Gastrocnemius medialis (tissue), 4 donors: ENCODE data around the gene HOMER2. TPM values are rescaled to one million over a fixed set of nuclear protein-coding genes. Genes with fewer than 3 reads are reported as not detected.
"Not testable (repeated sequence)": the region's sequence is repeated elsewhere in the genome, so short reads cannot be mapped to it uniquely, and the experiment has no call there.

Source experiments
- ATAC-seq, 2 donors: fragments of 150-250 bp; one replicate each; pipeline ENCODE4 v1.9.1; 2016
- DNase-seq, 2 donors: peaks; one replicate each; pipeline ENCODE4 v3.0.0-alpha.2; 2019
- H3K27ac ChIP-seq, 4 donors: fragments of 200-600 bp; sonication (generic); 1 replicate in 1 of 4; 2 replicates in 3 of 4; pipeline ENCODE4 v1.5.1; 2016 to 2018; ENCODE audit warnings: mild to moderate bottlenecking in 2 of 4, moderate library complexity in 1 of 4
- H3K27me3 ChIP-seq, 3 donors: fragments of 200-600 bp; sonication (generic) in 2 of 3; 1 replicate in 1 of 3; 2 replicates in 2 of 3; pipeline versions ENCODE4 v1.5.1 to v1.6.0; 2016 to 2019; ENCODE audit warnings: mild to moderate bottlenecking in 1 of 3, moderate library complexity in 1 of 3
- H3K36me3 ChIP-seq, 2 donors: fragments of 200-600 bp; sonication (generic) in 1 of 2; one replicate each; pipeline ENCODE4 v1.5.1; 2017 to 2018
- H3K4me1 ChIP-seq, 2 donors: fragments of 200-600 bp; sonication (generic) in 1 of 2; one replicate each; pipeline ENCODE4 v1.5.1; 2016 to 2017; ENCODE audit warnings: mild to moderate bottlenecking in 2 of 2
- H3K4me3 ChIP-seq, 4 donors: fragments of 200-600 bp; sonication (generic) in 3 of 4; 1 replicate in 1 of 4; 2 replicates in 3 of 4; pipeline ENCODE4 v1.5.1; 2016 to 2019; ENCODE audit warnings: mild to moderate bottlenecking in 2 of 4
- H3K9me3 ChIP-seq, 3 donors: fragments of 200-600 bp; sonication (generic) in 2 of 3; 1 replicate in 1 of 3; 2 replicates in 2 of 3; pipeline ENCODE4 v1.5.1; 2016 to 2019
- CTCF ChIP-seq, 5 experiments: fragments of 450-650 bp in 3 of 5; fragments of 200-600 bp in 2 of 5; sonication (generic) in 2 of 5; IDR thresholded peaks in 4 of 5; conservative IDR thresholded peaks in 1 of 5; 1 replicate in 4 of 5; 2 replicates in 1 of 5; pipeline ENCODE4 v1.5.1; 2016 to 2019; ENCODE audit warnings: antibody characterized with exemption in 5 of 5, mild to moderate bottlenecking in 3 of 5, moderate library complexity in 3 of 5
- POLR2A ChIP-seq, 2 donors: fragments of 450-650 bp; IDR thresholded peaks; one replicate each; pipeline ENCODE4 v1.6.1; 2017; ENCODE audit warnings: antibody characterized with exemption in 2 of 2, mild to moderate bottlenecking in 2 of 2, moderate library complexity in 2 of 2
- in situ Hi-C, 4 donors: fragments of 200-750 bp; cut with MboI; loops; one replicate each; pipeline versions ENCODE4 v1.15.0 to v1.8.0; 2017; ENCODE audit warnings: low sequenced_read_pairs in 4 of 4
- intact Hi-C: fragments of 100-400 bp; cut with DNase I; formaldehyde crosslinking; loops from one replicate; pipeline ENCODE4 v1.15.1; 2023; ENCODE audit warnings: low total_unique reads
- total RNA-seq, 4 donors: library from RNA; depleted of rRNA; stranded (reverse); fragments of >200 nt; gene quantifications; one replicate each; pipeline versions ENCODE4 v1.1.0 to v1.2.3, GENCODE V29; 2016

Gene HOMER2
- total RNA-seq, 4 donors from 2014 or later: 51.6 to 132 (median 94.5) TPM

- no peak overlapping the region for H3K4me3 ChIP-seq
- in situ Hi-C loops (no loop called here), intact Hi-C loops (no loop called here)
- DNase-seq (no peak), ATAC-seq (no peak)
- TF ChIP-seq CTCF (IDR thresholded peaks at IDR 0.05 in 4 of 5, conservative IDR thresholded peaks at IDR 0.05 in 1 of 5): no peak
- no peak for TF ChIP-seq POLR2A (IDR thresholded peaks at IDR 0.05)
- H3K4me1 ChIP-seq: peaks cover 6 to 34% of the 10 kb centered on the region in 2 donors
- no peak overlapping the region for H3K27ac ChIP-seq
- H3K36me3 ChIP-seq: peaks cover 0 to 7% of the 10 kb centered on the region in 2 donors
- no peaks in the 10 kb centered on the region for H3K9me3 ChIP-seq
- no peaks in the 10 kb centered on the region for H3K27me3 ChIP-seq
Measured at GRCh38 chr15:82870727-82871320, 81.7 kb downstream of the HOMER2 start.

- H3K9me3 ChIP-seq, H3K36me3 ChIP-seq, H3K27me3 ChIP-seq, intact Hi-C loops, ATAC-seq, H3K4me1 ChIP-seq, H3K27ac ChIP-seq, DNase-seq, H3K4me3 ChIP-seq: not testable (repeated sequence)
- in situ Hi-C loops: loop anchor here in 1 of 4 donors (10.0 kb wide), 1 partner anchor 109 kb away; no protein-coding TSS in a partner anchor
Measured at GRCh38 chr15:82865981-82866380, 86.5 kb downstream of the HOMER2 start.

- intact Hi-C loops, H3K36me3 ChIP-seq, DNase-seq, H3K4me1 ChIP-seq, H3K9me3 ChIP-seq, H3K27me3 ChIP-seq, H3K27ac ChIP-seq, H3K4me3 ChIP-seq, ATAC-seq: not testable (repeated sequence)
- in situ Hi-C loops: loop anchor here in 1 of 4 donors (10.0 kb wide), 1 partner anchor 109 kb away; no protein-coding TSS in a partner anchor
Measured at GRCh38 chr15:82865581-82865980, 86.9 kb downstream of the HOMER2 start.

- DNase-seq: no peak
- Histone ChIP-seq H3K4me3 (no peak overlapping the region), H3K4me1 (peaks cover 0 to under 1% of the 10 kb centered on the region in 2 donors), H3K27me3 (no peaks in the 10 kb centered on the region), H3K27ac (no peak overlapping the region), H3K9me3 (no peaks in the 10 kb centered on the region), H3K36me3 (no peaks in the 10 kb centered on the region)
- in situ Hi-C loops (loop anchor here in 1 of 4 donors (10.0 kb wide), 1 partner anchor 110 kb away; no protein-coding TSS in a partner anchor), intact Hi-C loops (no loop called here)
- TF ChIP-seq CTCF (IDR thresholded peaks at IDR 0.05 in 4 of 5, conservative IDR thresholded peaks at IDR 0.05 in 1 of 5) (no peak), POLR2A (IDR thresholded peaks at IDR 0.05) (no peak)
- ATAC-seq: no peak
Measured at GRCh38 chr15:82864967-82865366, 87.6 kb downstream of the HOMER2 start.

- no peaks in the 10 kb centered on the region for H3K36me3 ChIP-seq
- DNase-seq (no peak), ATAC-seq (no peak)
- no peaks in the 10 kb centered on the region for H3K27me3 ChIP-seq
- in situ Hi-C loops (loop anchor here in 1 of 4 donors (10.0 kb wide), 1 partner anchor 112 kb away; no protein-coding TSS in a partner anchor), intact Hi-C loops (no loop called here)
- H3K4me3 ChIP-seq: no peak overlapping the region
- no peaks in the 10 kb centered on the region for H3K4me1 ChIP-seq
- no peak overlapping the region for H3K27ac ChIP-seq
- H3K9me3 ChIP-seq: no peaks in the 10 kb centered on the region
- no peak for TF ChIP-seq CTCF (IDR thresholded peaks at IDR 0.05 in 4 of 5, conservative IDR thresholded peaks at IDR 0.05 in 1 of 5)
- TF ChIP-seq POLR2A (IDR thresholded peaks at IDR 0.05): no peak
Measured at GRCh38 chr15:82862886-82863285, 89.6 kb downstream of the HOMER2 start.
